ENCODE measurements around the gene UCP2. TPM values are rescaled to one million over a fixed set of nuclear protein-coding genes. Genes with fewer than 3 reads are reported as not detected.
"Not testable (repeated sequence)": the region's sequence is repeated elsewhere in the genome, so short reads cannot be mapped to it uniquely, and the experiment has no call there.

Gene UCP2
- total RNA-seq, 1 experiment from 2014 or later: 0.45 TPM

DNA sequence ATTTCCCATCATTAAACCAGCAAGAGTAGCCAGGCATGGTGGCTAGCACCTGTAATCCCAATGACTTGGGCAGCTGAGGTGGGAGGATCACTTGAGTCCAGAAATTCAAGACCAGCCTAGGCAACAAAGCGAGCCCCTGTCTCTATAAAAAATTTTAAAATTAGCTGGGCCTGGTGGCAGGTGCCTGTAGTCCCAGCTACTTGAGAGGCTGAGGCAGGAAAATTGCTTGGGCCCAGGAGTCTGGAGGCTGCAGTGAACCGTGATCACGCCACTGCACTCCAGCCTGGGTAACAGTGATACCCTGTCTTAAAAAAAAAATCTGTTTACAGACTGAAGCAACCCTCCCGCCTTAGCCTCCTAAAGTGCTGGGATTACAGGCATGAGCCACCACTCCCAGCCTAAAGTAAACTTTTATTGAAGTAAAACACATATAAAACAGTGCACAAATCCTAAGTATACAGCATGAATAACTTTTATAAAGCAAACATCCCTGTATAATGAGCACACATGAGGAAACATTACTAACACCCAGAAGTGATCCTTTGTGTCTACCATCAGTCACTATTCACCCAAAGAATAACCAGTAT, 13.6 kb upstream of the UCP2 start:
- no peak for DNase-seq (ENCODE audit: extremely low read depth, low read depth)

DNA sequence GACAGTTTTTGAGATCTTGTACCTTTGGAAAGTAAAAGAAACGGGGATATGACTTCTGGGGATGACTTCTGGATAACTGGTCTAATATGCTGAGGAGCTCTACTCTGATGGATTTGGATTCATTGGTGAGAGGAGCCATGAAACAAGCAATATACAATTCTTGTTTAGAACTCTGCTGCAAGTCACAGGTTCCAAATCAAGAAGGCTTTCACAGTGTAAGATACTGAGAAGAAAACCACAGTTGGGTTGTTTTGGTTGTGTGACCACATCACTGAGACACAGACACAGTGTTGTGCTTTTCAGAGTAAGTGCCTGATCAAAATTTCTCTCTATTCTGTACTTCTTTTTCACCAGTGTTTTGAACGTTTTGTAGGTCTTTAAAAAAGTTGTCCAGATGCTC, 13.1 kb upstream of the UCP2 start:
- no peak for DNase-seq (ENCODE audit: extremely low read depth, low read depth)

DNA sequence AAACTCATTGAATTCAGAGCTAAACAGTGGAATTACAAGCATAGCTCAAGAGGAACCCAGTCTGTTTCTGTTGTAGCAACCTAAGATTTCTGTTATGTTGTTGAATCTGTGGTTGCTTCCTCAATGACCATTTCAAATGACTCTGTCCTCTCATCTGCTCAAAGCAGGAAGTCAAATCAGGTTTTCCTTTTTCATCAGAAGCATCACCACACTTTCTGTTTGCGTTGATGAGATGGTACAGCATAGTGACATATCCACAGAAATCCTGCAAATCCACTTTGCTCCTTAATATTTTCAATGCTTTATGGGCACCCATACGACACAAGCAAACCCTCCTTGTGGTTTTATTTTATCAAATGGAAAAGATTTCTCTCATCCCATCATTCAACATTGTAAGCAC, 12.6 kb upstream of the UCP2 start:
- no peak for DNase-seq (ENCODE audit: extremely low read depth, low read depth)

DNA sequence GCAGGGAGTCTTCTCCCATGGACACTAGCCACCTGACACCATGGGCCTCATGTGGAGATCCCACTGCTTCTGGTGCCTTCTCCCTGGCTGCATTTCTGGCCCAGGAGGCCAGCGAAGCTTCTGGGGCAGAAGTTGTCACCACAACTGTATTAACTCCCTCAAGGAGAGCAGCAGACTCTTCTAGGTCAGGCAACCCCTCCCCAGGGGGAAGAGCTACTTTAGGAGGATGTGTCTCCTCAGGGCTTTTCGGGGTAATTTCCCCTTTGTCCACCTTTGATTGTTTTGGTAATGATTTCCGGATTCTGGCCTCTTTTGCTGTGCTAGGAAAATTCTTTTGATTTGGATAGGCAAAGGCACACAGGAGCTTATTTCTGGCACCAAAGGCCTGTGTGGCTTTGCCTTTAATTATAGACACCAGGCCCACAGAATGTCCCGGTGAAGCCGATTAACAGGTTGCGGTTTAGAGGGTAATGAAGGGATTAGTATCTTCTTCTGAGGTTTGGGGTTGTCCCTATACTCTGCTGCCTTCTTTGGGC, 8.9 kb upstream of the UCP2 start:
- no peak for DNase-seq (ENCODE audit: extremely low read depth, low read depth)

DNA sequence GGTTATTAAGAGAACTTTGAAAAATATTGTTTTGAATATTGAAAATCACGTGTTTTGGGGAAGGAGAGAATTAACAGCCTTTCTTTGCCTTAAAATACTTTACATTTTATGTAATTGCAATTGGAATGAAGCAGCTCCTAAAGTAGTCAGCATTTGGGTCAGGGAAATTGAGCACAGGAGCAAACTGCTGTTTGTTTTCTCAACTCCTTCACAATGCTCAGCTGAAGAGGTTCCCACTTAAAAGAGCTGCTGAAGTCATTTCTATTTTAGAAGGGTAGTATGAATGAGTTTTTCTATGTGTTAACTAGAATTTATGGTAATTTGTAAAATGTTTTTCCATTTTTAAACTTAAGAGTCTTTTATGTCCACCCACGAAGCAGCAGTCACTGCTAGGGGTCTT, 8.1 kb upstream of the UCP2 start:
- DNase-seq (ENCODE audit: extremely low read depth, low read depth): no peak

DNA sequence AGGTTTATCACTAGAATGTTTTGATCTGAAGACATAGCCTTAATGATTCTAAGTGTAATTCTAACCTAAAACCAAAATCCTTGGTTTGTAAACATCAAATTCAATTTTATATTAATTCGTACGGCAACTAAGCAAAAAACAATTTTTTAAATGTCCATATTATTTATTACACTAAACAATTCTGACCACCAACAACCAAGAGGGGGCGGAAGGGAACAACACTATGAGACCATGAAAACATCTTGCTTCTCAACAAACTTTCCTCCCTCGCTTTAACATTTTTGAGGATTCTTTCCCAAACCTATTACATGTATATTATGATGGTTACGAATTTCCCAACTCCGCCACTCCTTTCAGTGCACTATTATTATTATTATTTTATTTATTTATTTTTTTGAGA, 6.5 kb upstream of the UCP2 start:
- no peak for DNase-seq (ENCODE audit: extremely low read depth, low read depth)

DNA sequence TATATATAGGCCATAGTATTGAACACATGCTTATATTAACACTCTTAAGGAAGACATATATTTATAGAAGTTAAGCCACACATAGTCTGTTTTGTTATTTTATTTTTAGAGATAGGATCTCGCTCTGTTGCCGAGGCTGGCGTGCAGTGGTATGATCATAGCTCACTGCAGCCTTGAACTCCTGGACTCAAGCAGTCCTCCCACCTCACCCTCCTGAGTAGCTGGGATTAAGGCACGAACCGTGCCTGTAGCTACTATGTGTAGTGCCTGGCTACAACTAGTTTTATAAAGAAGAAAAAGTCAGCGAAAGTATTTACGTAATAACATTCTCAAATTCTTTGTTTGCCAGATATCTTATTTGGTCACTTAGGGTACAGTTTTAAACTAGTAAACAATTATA, 5.6 kb upstream of the UCP2 start:
- DNase-seq (ENCODE audit: extremely low read depth, low read depth): no peak

DNA sequence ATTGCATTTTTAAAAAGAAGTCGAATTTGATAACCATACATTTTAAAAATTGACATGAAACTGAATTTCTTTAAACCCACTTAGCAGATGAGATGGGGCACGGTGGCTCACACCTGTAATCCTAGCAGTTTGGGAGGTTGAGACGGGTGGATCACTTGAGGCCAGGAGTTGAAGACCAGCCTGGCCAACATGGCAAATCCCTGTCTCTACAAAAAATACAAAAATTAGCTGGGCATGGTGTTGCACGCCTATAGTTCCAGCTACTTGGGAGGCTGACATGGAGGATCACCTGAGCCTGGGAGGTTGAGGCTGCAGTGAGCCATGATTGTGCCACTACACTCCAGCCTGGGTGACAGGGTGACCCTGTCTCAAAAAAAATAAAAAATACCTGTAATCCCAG, 3.0 kb upstream of the UCP2 start:
- not testable (repeated sequence) for DNase-seq (ENCODE audit: extremely low read depth, low read depth)

DNA sequence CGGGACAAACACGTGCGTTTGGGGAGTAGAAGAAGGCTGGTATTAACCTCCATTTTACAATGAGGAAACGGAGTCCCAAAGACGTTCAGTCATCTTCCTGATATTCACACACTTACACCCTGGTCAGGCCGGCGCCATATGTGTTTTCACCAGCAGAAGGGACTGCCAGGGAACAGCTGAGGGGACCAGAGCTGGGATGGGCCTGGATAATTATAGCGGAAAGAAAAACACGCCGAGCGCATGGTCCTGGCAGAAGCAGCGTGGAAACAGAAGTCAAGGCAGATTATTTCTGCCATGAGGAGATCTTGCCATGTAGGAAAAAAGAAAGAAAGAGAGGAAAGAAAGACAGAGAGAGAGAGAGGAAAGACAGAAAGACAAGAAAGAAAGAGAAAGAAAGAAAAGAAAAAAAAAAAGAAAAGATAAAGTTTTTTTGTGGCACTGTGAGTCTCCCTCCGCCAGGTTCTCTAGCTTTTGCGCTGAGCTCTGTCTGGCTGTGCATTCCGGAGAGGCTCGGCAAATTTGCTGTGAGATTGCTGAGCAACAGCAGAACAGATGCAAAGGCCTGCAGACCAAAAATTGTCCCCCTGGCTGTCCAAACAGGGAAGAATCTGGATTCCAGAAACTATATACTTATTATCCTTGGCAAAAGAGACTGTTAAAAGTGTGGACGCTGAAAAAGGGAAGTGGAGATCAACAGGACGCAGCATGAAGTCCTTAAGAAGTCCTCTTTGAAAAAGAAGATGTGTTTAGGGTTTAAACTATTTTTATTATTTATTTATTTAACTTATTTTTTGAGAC, 1.3 kb upstream of the UCP2 start:
- DNase-seq (ENCODE audit: extremely low read depth, low read depth): no peak

DNA sequence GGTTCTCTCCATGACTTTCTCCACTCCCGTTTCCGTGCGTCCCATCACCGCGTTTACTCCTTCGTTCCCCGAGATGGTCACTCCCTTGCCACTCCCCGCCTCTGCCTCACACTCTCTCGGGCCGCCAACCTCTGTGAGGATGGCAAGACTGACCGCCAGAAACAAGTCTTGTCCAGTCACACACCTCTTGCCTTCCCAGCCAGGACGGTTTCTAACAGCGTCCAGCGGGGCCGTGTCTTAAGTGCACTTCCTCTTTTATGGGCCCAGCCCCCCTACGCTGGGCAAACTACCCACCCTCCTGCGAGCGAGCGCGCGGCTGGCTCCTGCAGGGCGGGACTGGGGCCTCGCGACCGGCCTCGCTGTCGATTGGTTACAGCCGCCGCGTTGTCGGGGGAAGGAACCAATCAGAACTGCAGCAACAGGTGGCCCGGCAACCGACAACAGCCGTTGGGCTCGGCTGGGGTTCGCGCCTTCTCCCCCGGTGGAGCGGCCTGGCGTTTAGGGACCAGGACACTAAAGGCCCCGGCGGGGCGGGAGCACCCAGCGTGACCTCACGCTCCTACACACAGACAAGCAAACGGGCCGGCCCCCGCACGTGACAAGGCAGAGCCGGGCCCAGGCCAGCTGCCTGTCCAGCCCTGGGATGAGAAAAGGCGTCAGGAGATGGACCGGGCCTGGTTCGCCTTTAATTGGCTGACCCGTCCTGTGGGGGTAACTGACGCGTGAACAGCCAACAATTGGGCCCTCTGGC, 522 bp upstream of the UCP2 start:
- peak; percentile 78 for DNase-seq (ENCODE audit: extremely low read depth, low read depth)

DNA sequence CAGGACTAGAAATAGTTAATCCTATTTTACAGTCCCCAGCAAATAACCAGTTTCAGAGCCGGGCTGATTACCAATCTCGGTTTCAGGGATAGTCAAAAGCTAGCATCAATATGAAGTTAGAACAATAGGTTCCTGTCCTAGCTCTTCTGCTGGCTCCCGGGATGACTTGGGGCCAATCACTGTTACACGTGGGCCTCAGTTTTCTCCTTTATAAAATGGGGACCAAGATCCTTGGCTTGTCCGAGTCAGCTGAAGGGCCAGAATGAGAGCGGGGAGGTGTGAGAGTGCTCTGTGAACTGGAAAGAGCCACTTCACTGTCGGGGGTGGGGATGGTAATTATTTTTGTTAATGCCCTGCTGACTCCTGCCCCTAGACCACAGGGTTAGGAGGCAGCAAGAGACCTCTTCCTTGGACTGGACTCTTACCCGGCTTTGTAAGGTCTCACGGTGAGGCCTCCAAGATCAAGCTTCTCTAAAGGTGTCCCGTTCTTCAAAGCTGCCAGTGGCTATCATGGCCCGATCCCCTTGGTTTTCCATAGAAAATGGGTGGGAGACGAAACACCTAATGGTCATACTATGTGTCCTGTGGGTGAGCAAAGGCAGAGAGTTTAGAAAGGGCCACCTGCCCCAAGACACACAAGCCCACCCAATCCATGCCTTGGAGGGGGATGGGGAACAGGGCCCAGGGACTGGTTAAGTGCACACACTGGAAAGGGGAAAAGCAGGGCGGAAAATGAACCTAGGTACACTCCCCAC, 1.4 kb downstream of the UCP2 start:
- DNase-seq (ENCODE audit: extremely low read depth, low read depth): no peak

DNA sequence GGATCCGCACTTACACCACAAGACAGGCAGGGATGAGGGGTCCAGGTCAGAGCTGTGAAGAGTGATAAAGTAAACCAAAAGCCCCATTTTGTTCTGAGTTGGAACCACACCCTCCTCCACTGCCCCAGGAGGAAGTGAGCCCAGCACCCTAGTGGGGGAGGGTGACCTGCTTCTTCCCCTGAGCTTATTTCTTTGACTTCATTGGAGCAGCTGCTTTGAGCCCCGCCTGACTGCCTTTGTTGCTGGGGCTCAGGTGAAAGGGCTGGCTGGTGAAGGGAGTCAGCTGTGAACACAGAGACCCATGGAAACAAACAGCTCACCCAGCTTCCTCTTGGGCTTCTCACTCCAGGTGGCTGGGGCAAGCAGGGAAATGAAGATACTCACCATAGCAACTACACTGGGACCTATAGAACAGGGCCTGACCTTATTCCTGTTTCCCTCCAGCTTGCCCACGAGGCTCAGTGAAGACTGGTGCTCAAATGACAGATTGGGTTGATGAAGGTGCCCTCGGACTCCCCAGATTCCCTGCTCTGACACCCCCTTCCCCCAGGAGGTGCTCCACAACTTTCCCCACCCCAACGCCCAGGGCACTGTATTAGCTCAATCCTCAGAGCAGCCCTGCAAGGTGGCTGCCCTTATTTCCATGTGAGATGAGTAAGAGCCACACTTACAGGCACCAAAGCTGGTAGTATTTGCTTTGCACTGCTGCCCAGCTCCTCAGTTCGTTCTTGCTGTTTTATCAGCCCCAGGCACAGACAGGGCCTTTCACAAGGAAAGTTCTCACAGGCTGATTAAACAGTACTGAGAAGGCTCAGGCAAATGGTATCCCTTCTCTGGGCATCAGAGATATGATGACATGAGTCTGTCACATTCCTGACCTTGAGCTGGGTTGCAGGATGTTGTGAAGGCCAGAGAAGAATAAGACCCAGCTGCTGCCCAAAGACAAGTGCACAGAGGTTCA, 2.4 kb downstream of the UCP2 start:
- no peak for DNase-seq (ENCODE audit: extremely low read depth, low read depth)

DNA sequence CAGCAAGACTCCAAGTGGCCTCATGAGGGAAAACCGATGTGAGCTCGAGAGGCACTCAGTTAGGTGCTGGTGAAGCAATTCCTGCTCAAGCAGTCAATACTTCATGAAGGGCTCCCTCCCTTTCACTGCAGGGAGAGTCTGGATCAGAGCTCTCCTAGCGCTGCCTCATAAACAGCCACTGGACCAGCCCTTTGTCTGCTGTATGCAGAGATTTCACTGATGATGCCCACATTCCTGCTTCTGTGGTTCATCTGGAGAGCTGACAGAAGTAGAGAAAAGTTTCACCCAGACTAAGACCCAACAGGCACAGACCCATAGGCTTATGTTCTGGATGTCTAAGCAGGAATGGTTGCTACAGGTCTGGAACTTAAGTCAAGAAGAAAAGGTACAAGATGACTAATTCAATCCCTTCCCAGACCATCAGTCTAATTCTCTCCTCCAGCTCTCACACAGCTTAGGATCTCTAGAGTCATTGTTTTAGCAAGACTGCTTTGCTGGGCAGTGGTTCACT, 4.0 kb downstream of the UCP2 start:
- no peak for DNase-seq (ENCODE audit: extremely low read depth, low read depth)

DNA sequence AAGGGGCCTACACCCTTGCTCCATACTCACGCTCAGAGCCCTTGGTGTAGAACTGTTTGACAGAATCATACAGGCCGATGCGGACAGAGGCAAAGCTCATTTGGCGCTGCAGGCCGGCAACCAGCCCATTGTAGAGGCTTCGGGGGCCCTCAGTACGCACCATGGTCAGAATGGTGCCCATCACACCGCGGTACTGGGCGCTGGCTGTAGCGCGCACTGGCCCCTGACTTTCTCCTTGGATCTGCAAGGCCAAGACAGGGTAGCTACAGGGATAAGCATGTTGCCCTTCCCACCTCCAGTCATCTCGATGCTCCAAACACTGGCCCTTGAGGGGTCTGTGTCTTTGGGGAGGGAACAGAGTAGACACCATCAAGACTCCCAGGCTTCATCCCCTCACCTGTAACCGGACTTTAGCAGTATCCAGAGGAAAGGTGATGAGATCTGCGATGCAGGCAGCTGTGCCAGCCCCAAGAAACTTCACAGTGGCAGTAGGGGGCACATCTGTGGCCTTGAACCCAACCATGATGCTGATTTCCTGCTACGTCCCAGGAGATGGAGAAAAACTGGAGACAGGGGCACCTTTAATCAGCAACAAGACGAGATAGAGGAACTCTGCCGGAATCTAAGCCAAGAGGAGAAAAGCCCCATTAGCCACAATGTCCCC, 4.7 kb downstream of the UCP2 start:
- DNase-seq (ENCODE audit: extremely low read depth, low read depth): no peak

DNA sequence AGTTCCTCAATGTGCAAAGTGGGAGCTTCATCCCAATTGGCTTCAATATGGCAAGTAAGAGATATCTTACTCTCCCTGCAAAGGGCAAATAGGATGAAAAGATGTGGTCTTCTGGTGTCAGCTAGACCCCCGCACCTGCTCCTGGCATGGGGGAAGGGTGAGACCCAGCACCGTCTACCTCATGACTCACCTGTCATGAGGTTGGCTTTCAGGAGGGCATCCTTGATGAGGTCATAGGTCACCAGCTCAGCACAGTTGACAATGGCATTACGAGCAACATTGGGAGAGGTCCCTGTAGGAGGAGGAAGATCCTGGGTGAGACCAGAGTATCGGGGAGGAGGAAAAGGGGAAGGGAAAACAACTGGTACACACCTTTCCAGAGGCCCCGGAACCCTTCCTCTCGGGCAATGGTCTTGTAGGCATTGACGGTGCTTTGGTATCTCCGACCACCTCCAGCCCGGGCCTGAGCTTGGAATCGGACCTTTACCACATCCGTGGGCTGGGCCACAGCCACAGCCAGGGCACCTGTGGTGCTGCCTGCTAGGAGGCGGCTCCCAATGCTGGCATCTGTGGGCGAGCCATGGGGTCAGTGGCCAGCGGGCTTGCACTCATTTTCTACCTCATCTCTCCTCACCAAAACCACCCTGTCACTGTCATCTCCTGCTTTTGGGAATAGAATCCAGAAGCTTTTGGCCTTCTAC, 6.0 kb downstream of the UCP2 start:
- DNase-seq (ENCODE audit: extremely low read depth, low read depth): no peak

DNA sequence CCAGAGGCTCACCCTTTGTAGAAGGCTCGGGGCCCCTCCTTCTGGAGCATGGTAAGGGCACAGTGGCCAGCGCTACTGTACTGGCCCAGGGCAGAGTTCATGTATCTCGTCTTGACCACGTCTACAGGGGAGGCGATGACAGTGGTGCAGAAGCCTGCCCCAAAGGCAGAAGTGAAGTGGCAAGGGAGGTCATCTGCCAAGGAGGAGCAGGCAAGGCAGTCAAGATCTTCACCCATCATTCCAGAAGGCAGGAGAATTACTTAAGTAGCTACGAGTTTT, 7.2 kb downstream of the UCP2 start:
- DNase-seq (ENCODE audit: extremely low read depth, low read depth): no peak

DNA sequence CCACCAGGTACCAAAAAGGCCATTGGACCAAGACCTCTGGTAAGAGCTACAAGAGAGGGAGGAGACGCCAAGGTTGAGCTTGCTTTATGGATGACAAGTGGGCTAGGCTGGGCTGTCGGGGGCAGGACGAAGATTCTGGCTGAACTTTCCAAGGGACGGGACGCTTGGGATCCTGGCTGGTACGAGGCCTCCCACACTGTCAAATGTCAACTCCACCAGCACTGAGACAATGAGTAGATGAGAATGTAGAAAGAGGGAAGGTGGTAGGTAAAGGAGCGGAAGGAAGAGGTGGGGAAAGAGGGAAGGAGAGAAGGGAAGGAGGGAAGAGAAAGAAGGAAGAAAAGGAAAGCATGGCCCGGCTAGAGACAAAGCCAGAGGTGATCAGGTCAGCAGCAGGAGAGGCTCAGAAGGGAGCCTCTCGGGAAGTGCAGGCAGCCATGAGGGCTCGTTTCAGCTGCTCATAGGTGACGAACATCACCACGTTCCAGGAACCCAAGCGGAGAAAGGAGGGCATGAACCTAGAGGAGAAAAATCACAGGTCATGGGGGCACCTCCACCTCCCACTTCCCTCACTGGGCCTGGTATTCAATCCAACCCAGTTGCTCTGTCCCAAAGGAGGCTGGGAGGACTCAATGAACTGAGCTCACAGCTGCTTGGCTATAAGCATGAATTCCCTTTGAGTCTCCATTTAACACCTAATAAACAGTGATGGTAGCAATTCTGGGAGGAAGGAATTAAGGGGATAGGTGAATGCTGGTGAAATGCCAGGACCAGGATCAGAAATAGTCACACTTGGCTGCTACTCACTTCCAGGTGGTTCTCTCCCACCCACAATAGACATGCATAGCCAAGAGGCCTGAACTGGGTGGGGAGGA, 7.8 kb downstream of the UCP2 start:
- DNase-seq (ENCODE audit: extremely low read depth, low read depth): no peak
